ENCODE results near the gene ANKFN1. TPM values are rescaled to one million over a fixed set of nuclear protein-coding genes. Genes with fewer than 3 reads are reported as not detected.

ANKFN1 gene
- total RNA-seq, 1 experiment from 2014 or later, result 0.94 TPM

- DNase-seq (ENCODE audit: extremely low read depth, low read depth), result no peak
Observed at GRCh38 chr17:56177361-56177760, 24.1 kb downstream of the ANKFN1 start.

GRCh38 chr17:56178203-56178602, 24.9 kb downstream of the ANKFN1 start:
- no peak for DNase-seq (ENCODE audit: extremely low read depth, low read depth)

- DNase-seq (ENCODE audit: extremely low read depth, low read depth), result no peak
Observed at GRCh38 chr17:56182081-56182480, 28.8 kb downstream of the ANKFN1 start.

- DNase-seq (ENCODE audit: extremely low read depth, low read depth), result no peak
Observed at GRCh38 chr17:56184650-56185049, 31.4 kb downstream of the ANKFN1 start.

- DNase-seq (ENCODE audit: extremely low read depth, low read depth), result peak; percentile 12
Observed at GRCh38 chr17:56185491-56186221, 32.4 kb downstream of the ANKFN1 start.

GRCh38 chr17:56186222-56186786, 33.0 kb downstream of the ANKFN1 start:
- DNase-seq (ENCODE audit: extremely low read depth, low read depth), result peak; percentile 12

- DNase-seq (ENCODE audit: extremely low read depth, low read depth), result peak; percentile 23
Observed at GRCh38 chr17:56203430-56203829, 50.2 kb downstream of the ANKFN1 start.

GRCh38 chr17:56206351-56206750, 53.1 kb downstream of the ANKFN1 start:
- DNase-seq (ENCODE audit: extremely low read depth, low read depth), result no peak

GRCh38 chr17:56213031-56213430, 59.8 kb downstream of the ANKFN1 start:
- DNase-seq (ENCODE audit: extremely low read depth, low read depth), result no peak

- DNase-seq (ENCODE audit: extremely low read depth, low read depth), result no peak
Observed at GRCh38 chr17:56217921-56218320, 64.6 kb downstream of the ANKFN1 start.

- peak; percentile 6 for DNase-seq (ENCODE audit: extremely low read depth, low read depth)
Observed at GRCh38 chr17:56222255-56222654, 69.0 kb downstream of the ANKFN1 start.

- no peak for DNase-seq (ENCODE audit: extremely low read depth, low read depth)
Observed at GRCh38 chr17:56230660-56231059, 77.4 kb downstream of the ANKFN1 start.

- no peak for DNase-seq (ENCODE audit: extremely low read depth, low read depth)
Observed at GRCh38 chr17:56231252-56231651, 78.0 kb downstream of the ANKFN1 start.

- DNase-seq (ENCODE audit: extremely low read depth, low read depth), result no peak
Observed at GRCh38 chr17:56231693-56232092, 78.4 kb downstream of the ANKFN1 start.

- no peak for DNase-seq (ENCODE audit: extremely low read depth, low read depth)
Observed at GRCh38 chr17:56244268-56244890, 91.1 kb downstream of the ANKFN1 start.

- no peak for DNase-seq (ENCODE audit: extremely low read depth, low read depth)
Observed at GRCh38 chr17:56247816-56248215, 94.5 kb downstream of the ANKFN1 start.

- DNase-seq (ENCODE audit: extremely low read depth, low read depth), result no peak
Observed at GRCh38 chr17:56257075-56257474, 103.8 kb downstream of the ANKFN1 start.

GRCh38 chr17:56260376-56261002, 107.2 kb downstream of the ANKFN1 start:
- DNase-seq (ENCODE audit: extremely low read depth, low read depth), result no peak

- no peak for DNase-seq (ENCODE audit: extremely low read depth, low read depth)
Observed at GRCh38 chr17:56262803-56263202, 109.5 kb downstream of the ANKFN1 start.

GRCh38 chr17:56269556-56270389, 116.5 kb downstream of the ANKFN1 start:
- DNase-seq (ENCODE audit: extremely low read depth, low read depth), result no peak

GRCh38 chr17:56274491-56274890, 121.2 kb downstream of the ANKFN1 start:
- no peak for DNase-seq (ENCODE audit: extremely low read depth, low read depth)

Data from NCI-H460 (cell line).